HEK293 (cell line): Measurements from ENCODE around the gene NNT.

Source experiments
- CTCF ChIA-PET: fragments of 350-600 bp; formaldehyde crosslinking; extraction: SDS; loops from one replicate; lab custom pipeline; 2021; ENCODE audit warnings: antibody characterized with exemption; lab: Yijun Ruan, JAX
- POLR2A ChIA-PET: fragments of 300-600 bp; formaldehyde crosslinking; extraction: SDS; loops from one replicate; lab custom pipeline; 2020; ENCODE audit warnings: antibody characterized with exemption, inconsistent platforms; lab: Yijun Ruan, JAX
- H3K27ac ChIP-seq: fragments of 200-500 bp; sonication (Bioruptor generic); 2 replicates; pipeline ENCODE4 v1.5.1; 2014; ENCODE audit warnings: low read depth, low read length, control low read depth, inconsistent platforms; ENCODE audit errors: extremely low read depth
- H3K36me3 ChIP-seq, 2 experiments: fragments of 200-500 bp in 1 of 2; sonication (Bioruptor generic) in 1 of 2; 1 replicate in 1 of 2; 2 replicates in 1 of 2; pipeline ENCODE4 v1.5.1; 2014 to 2017; ENCODE audit warnings: inconsistent platforms in 2 of 2, low read length in 2 of 2; ENCODE audit not compliant: control insufficient read depth in 2 of 2, insufficient read depth in 1 of 2
- H3K4me1 ChIP-seq: fragments of 200-500 bp; sonication (Bioruptor generic); 2 replicates; pipeline ENCODE4 v1.5.1; 2014; ENCODE audit warnings: mild to moderate bottlenecking, low read length, inconsistent platforms; ENCODE audit not compliant: control insufficient read depth, insufficient read depth
- H3K4me3 ChIP-seq: 2 replicates; pipeline ENCODE4 v1.5.1; 2011; ENCODE audit warnings: low read depth, mild to moderate bottlenecking, control low read depth, low read length, moderate library complexity
- H3K9me3 ChIP-seq: fragments of 200-500 bp; sonication (Bioruptor generic); 2 replicates; pipeline ENCODE4 v1.5.1; 2014; ENCODE audit warnings: low read depth, low read length, inconsistent platforms; ENCODE audit not compliant: control insufficient read depth, insufficient read depth
- HOXA7 ChIP-seq: sonication (generic); formaldehyde crosslinking; IDR thresholded peaks from 2 replicates; pipeline ENCODE4 v1.8.1; 2022; ENCODE audit warnings: missing genetic modification reagents, borderline replicate concordance
- SCRT2 ChIP-seq: fragments of 450-650 bp; formaldehyde crosslinking; IDR thresholded peaks from 2 replicates; pipeline ENCODE4 v1.5.1; 2016; ENCODE audit warnings: missing biosample characterization, missing genetic modification characterization
- ZBTB48 ChIP-seq: fragments of 450-650 bp; formaldehyde crosslinking; IDR thresholded peaks from 2 replicates; pipeline ENCODE4 v1.5.1; 2016; ENCODE audit warnings: missing biosample characterization, missing genetic modification characterization
- ZIC2 ChIP-seq: fragments of 450-650 bp; formaldehyde crosslinking; IDR thresholded peaks from 2 replicates; pipeline ENCODE4 v1.5.1; 2016; ENCODE audit warnings: missing biosample characterization, missing genetic modification characterization
- ZNF132 ChIP-seq: fragments of 450-650 bp; formaldehyde crosslinking; IDR thresholded peaks from 2 replicates; pipeline ENCODE4 v1.5.1; 2017; ENCODE audit warnings: missing biosample characterization, missing genetic modification characterization, borderline replicate concordance
- ZNF155 ChIP-seq: fragments of 450-650 bp; formaldehyde crosslinking; IDR thresholded peaks from 2 replicates; pipeline ENCODE4 v1.5.1; 2016; ENCODE audit warnings: missing biosample characterization, missing genetic modification characterization
- ZNF202 ChIP-seq: fragments of 450-650 bp; formaldehyde crosslinking; IDR thresholded peaks from 2 replicates; pipeline ENCODE4 v1.5.1; 2016; ENCODE audit warnings: missing biosample characterization, missing genetic modification characterization, borderline replicate concordance
- ZNF24 ChIP-seq: fragments of 450-650 bp; formaldehyde crosslinking; IDR thresholded peaks from 2 replicates; pipeline ENCODE4 v1.5.1; 2016; ENCODE audit warnings: missing biosample characterization, missing genetic modification characterization
- ZNF48 ChIP-seq: fragments of 450-650 bp; formaldehyde crosslinking; IDR thresholded peaks from 2 replicates; pipeline ENCODE4 v1.5.1; 2016; ENCODE audit warnings: missing biosample characterization, missing genetic modification characterization
- ZNF529 ChIP-seq: fragments of 450-650 bp; formaldehyde crosslinking; IDR thresholded peaks from 2 replicates; pipeline ENCODE4 v1.5.1; 2017; ENCODE audit warnings: missing genetic modification characterization, missing biosample characterization; ENCODE audit not compliant: insufficient replicate concordance
- ZNF549 ChIP-seq: fragments of 450-650 bp; IDR thresholded peaks from 2 replicates; pipeline ENCODE4 v1.5.1; 2018; ENCODE audit warnings: missing biosample characterization, missing genetic modification characterization, mild to moderate bottlenecking, inconsistent platforms, moderate library complexity
- ZNF558 ChIP-seq: fragments of 450-650 bp; formaldehyde crosslinking; IDR thresholded peaks from 2 replicates; pipeline ENCODE4 v1.5.1; 2016; ENCODE audit warnings: missing biosample characterization, missing genetic modification characterization
- ZNF560 ChIP-seq: fragments of 450-650 bp; formaldehyde crosslinking; IDR thresholded peaks from 2 replicates; pipeline ENCODE4 v1.5.1; 2017; ENCODE audit warnings: missing biosample characterization, missing genetic modification characterization, borderline replicate concordance
- ZNF610 ChIP-seq: fragments of 450-650 bp; formaldehyde crosslinking; IDR thresholded peaks from 2 replicates; pipeline ENCODE4 v1.5.1; 2016; ENCODE audit warnings: missing biosample characterization, missing genetic modification characterization, borderline replicate concordance
- ZNF660 ChIP-seq: fragments of 450-650 bp; IDR thresholded peaks from 2 replicates; pipeline ENCODE4 v1.5.1; 2018; ENCODE audit warnings: missing biosample characterization, mild to moderate bottlenecking, missing genetic modification characterization
- ZNF785 ChIP-seq: fragments of 450-650 bp; formaldehyde crosslinking; IDR thresholded peaks from 2 replicates; pipeline ENCODE4 v1.5.1; 2016; ENCODE audit warnings: missing biosample characterization, missing genetic modification characterization
- TF ChIP-seq, protein P1 (sequence below): fragments of 450-650 bp; formaldehyde crosslinking; IDR thresholded peaks from 2 replicates; pipeline ENCODE4 v1.5.1; 2016; ENCODE audit warnings: missing biosample characterization, missing genetic modification characterization
- TF ChIP-seq, protein P2 (sequence below): fragments of 450-650 bp; formaldehyde crosslinking; IDR thresholded peaks from 2 replicates; pipeline ENCODE4 v1.5.1; 2016; ENCODE audit warnings: missing biosample characterization, missing genetic modification characterization
- TF ChIP-seq, protein P3 (sequence below): fragments of 450-650 bp; formaldehyde crosslinking; IDR thresholded peaks from 2 replicates; pipeline ENCODE4 v1.5.1; 2016; ENCODE audit warnings: missing biosample characterization, missing genetic modification characterization
- TF ChIP-seq, protein P4 (sequence below): fragments of 450-650 bp; formaldehyde crosslinking; optimal IDR thresholded peaks from 2 replicates; pipeline ENCODE3; 2016; ENCODE audit warnings: missing biosample characterization, mild to moderate bottlenecking, missing genetic modification characterization
- TF ChIP-seq, protein P5 (sequence below): fragments of 450-650 bp; formaldehyde crosslinking; IDR thresholded peaks from 2 replicates; pipeline ENCODE4 v1.5.1; 2016; ENCODE audit warnings: missing biosample characterization, missing genetic modification characterization
- TF ChIP-seq, protein P6 (sequence below): fragments of 450-650 bp; formaldehyde crosslinking; IDR thresholded peaks from 2 replicates; pipeline ENCODE4 v1.5.1; 2016; ENCODE audit warnings: missing biosample characterization, missing genetic modification characterization

Gene NNT

DNA sequence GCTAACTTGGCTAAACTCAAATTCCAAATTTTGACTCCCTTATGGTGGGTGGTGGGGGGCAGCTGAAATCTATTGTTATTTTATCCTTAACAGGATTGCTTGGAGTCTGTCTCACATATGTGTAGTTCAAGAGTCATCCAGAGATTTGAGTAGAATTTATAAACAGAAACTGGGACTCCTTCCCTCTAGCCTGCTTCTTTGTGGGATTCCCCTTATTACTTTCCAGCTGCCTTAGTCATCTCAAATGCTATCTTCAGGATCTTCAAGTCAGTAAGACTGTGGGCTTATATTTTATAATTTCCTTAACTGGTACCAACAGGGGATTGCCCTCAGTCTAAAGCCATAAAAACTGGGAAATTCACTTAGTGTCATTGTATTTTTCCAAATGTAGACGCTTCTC lies 55.5 kb downstream of the NNT start:
- Histone ChIP-seq H3K4me1 (no peaks in the 10 kb centered on the region), H3K9me3 (no peaks in the 10 kb centered on the region), H3K4me3 (no peak overlapping the region), H3K36me3 (peaks cover 46 to 51% of the 10 kb centered on the region in 2 experiments)
- CTCF ChIA-PET = interaction anchor here (0.7 kb wide), 1 partner anchor 35 kb away, joined by 3 read pairs; no protein-coding TSS in a partner anchor
- POLR2A ChIA-PET = no interaction called here
- TF ChIP-seq ZNF610 (tag by site-specific recombination) (no peak), ZNF558 (tag by site-specific recombination) (no peak), ZNF202 (tag by site-specific recombination) (no peak), ZNF48 (tag by site-specific recombination) (no peak), ZNF785 (tag by site-specific recombination) (no peak), ZBTB48 (no peak), SCRT2 (tag by site-specific recombination) (no peak), ZIC2 (no peak), ZNF132 (no peak), ZNF529 (tag by site-specific recombination) (no peak), HOXA7 (CRISPR knock-in tag) (no peak), ZNF24 (tag by site-specific recombination) (no peak)
- TF ChIP-seq, protein P1, sequence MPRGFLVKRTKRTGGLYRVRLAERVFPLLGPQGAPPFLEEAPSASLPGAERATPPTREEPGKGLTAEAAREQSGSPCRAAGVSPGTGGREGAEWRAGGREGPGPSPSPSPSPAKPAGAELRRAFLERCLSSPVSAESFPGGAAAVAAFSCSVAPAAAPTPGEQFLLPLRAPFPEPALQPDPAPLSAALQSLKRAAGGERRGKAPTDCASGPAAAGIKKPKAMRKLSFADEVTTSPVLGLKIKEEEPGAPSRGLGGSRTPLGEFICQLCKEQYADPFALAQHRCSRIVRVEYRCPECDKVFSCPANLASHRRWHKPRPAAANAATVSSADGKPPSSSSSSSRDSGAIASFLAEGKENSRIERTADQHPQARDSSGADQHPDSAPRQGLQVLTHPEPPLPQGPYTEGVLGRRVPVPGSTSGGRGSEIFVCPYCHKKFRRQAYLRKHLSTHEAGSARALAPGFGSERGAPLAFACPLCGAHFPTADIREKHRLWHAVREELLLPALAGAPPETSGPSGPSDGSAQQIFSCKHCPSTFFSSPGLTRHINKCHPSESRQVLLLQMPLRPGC = no peak
- TF ChIP-seq, protein P2, sequence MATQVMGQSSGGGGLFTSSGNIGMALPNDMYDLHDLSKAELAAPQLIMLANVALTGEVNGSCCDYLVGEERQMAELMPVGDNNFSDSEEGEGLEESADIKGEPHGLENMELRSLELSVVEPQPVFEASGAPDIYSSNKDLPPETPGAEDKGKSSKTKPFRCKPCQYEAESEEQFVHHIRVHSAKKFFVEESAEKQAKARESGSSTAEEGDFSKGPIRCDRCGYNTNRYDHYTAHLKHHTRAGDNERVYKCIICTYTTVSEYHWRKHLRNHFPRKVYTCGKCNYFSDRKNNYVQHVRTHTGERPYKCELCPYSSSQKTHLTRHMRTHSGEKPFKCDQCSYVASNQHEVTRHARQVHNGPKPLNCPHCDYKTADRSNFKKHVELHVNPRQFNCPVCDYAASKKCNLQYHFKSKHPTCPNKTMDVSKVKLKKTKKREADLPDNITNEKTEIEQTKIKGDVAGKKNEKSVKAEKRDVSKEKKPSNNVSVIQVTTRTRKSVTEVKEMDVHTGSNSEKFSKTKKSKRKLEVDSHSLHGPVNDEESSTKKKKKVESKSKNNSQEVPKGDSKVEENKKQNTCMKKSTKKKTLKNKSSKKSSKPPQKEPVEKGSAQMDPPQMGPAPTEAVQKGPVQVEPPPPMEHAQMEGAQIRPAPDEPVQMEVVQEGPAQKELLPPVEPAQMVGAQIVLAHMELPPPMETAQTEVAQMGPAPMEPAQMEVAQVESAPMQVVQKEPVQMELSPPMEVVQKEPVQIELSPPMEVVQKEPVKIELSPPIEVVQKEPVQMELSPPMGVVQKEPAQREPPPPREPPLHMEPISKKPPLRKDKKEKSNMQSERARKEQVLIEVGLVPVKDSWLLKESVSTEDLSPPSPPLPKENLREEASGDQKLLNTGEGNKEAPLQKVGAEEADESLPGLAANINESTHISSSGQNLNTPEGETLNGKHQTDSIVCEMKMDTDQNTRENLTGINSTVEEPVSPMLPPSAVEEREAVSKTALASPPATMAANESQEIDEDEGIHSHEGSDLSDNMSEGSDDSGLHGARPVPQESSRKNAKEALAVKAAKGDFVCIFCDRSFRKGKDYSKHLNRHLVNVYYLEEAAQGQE = no peak
- TF ChIP-seq, protein P3, sequence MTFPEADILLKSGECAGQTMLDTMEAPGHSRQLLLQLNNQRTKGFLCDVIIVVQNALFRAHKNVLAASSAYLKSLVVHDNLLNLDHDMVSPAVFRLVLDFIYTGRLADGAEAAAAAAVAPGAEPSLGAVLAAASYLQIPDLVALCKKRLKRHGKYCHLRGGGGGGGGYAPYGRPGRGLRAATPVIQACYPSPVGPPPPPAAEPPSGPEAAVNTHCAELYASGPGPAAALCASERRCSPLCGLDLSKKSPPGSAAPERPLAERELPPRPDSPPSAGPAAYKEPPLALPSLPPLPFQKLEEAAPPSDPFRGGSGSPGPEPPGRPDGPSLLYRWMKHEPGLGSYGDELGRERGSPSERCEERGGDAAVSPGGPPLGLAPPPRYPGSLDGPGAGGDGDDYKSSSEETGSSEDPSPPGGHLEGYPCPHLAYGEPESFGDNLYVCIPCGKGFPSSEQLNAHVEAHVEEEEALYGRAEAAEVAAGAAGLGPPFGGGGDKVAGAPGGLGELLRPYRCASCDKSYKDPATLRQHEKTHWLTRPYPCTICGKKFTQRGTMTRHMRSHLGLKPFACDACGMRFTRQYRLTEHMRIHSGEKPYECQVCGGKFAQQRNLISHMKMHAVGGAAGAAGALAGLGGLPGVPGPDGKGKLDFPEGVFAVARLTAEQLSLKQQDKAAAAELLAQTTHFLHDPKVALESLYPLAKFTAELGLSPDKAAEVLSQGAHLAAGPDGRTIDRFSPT (tag by site-specific recombination) = no peak
- TF ChIP-seq, all 188 proteins: peak for 0
- H3K27ac ChIP-seq = no peak overlapping the region

DNA sequence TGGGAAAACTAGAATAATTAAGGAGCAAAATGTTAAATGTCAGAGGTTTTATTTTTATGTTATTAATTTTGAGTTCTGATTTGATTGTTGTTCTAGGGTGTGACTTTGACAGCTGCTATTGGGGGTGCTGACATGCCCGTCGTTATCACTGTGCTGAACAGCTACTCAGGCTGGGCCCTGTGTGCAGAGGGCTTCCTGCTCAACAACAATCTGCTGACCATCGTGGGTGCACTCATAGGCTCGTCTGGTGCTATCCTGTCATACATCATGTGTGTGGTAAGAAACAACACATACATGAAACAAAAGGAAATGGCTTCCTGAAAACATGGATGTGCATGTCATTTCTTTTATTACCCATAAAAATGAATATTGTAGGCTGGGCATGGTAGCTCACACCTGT lies 56.1 kb downstream of the NNT start:
- CTCF ChIA-PET = interaction anchor here (0.7 kb wide), 1 partner anchor 103 kb away, joined by 3 read pairs; no protein-coding TSS in a partner anchor
- Histone ChIP-seq H3K36me3 (peaks cover 45 to 48% of the 10 kb centered on the region in 2 experiments), H3K27ac (no peak overlapping the region), H3K4me1 (no peaks in the 10 kb centered on the region), H3K4me3 (no peak overlapping the region), H3K9me3 (no peaks in the 10 kb centered on the region)
- POLR2A ChIA-PET = no interaction called here
- TF ChIP-seq ZNF155 (tag by site-specific recombination) = no peak
- TF ChIP-seq, protein P4, sequence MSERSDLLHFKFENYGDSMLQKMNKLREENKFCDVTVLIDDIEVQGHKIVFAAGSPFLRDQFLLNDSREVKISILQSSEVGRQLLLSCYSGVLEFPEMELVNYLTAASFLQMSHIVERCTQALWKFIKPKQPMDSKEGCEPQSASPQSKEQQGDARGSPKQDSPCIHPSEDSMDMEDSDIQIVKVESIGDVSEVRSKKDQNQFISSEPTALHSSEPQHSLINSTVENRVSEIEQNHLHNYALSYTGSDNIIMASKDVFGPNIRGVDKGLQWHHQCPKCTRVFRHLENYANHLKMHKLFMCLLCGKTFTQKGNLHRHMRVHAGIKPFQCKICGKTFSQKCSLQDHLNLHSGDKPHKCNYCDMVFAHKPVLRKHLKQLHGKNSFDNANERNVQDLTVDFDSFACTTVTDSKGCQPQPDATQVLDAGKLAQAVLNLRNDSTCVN (tag by site-specific recombination) = no peak
- no peak for TF ChIP-seq ZNF132
- TF ChIP-seq ZNF560 (tag by site-specific recombination) = no peak
- TF ChIP-seq, protein P5, sequence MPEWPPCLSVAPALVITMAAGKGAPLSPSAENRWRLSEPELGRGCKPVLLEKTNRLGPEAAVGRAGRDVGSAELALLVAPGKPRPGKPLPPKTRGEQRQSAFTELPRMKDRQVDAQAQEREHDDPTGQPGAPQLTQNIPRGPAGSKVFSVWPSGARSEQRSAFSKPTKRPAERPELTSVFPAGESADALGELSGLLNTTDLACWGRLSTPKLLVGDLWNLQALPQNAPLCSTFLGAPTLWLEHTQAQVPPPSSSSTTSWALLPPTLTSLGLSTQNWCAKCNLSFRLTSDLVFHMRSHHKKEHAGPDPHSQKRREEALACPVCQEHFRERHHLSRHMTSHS (tag by site-specific recombination) = no peak
- no peak for TF ChIP-seq ZNF549 (tag by site-specific recombination)
- no peak for TF ChIP-seq ZNF660 (tag by site-specific recombination)
- TF ChIP-seq, protein P6, sequence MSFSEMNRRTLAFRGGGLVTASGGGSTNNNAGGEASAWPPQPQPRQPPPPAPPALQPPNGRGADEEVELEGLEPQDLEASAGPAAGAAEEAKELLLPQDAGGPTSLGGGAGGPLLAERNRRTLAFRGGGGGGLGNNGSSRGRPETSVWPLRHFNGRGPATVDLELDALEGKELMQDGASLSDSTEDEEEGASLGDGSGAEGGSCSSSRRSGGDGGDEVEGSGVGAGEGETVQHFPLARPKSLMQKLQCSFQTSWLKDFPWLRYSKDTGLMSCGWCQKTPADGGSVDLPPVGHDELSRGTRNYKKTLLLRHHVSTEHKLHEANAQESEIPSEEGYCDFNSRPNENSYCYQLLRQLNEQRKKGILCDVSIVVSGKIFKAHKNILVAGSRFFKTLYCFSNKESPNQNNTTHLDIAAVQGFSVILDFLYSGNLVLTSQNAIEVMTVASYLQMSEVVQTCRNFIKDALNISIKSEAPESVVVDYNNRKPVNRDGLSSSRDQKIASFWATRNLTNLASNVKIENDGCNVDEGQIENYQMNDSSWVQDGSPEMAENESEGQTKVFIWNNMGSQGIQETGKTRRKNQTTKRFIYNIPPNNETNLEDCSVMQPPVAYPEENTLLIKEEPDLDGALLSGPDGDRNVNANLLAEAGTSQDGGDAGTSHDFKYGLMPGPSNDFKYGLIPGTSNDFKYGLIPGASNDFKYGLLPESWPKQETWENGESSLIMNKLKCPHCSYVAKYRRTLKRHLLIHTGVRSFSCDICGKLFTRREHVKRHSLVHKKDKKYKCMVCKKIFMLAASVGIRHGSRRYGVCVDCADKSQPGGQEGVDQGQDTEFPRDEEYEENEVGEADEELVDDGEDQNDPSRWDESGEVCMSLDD = no peak
